Measurements from ENCODE around the gene SERINC3. TPM values are rescaled to one million over a fixed set of nuclear protein-coding genes. Genes with fewer than 3 reads are reported as not detected.

Gene SERINC3
- polyA plus RNA-seq, 1 of the 3 experiments (the other 2 are of a cell fraction) = 105 TPM

- peak; percentile 97 for DNase-seq
- Histone ChIP-seq H3K27ac (ENCODE audit: low read depth in 2 of 2, low read length in 1 of 2) (peak within 1 kb of the TSS; percentile 72 to 89), H3K4me1 (ENCODE audit: control insufficient read depth in 1 of 2, insufficient read depth in 2 of 2, low read depth in 1 of 2, low read length in 1 of 2) (peaks cover 0 to 16% of the 10 kb centered on the region in 2 experiments; a peak in 2 of 4 replicates), H3K27me3 (ENCODE audit: insufficient read depth) (no peaks in the 10 kb centered on the region), H3K4me2 (peak within 1 kb of the TSS; percentile 85), H3K36me3 (replicated peaks in 1 of 2; ENCODE audit: control insufficient read depth in 1 of 2, insufficient read depth in 2 of 2, low read length in 1 of 2) (peaks cover 0 to 10% of the 10 kb centered on the region in 2 experiments), H3F3A (replicated peaks; ENCODE audit: insufficient read depth) (peaks cover 6% of the 10 kb centered on the region), H3K4me3 (ENCODE audit: low read depth in 2 of 2, low read length in 1 of 2) (peak within 1 kb of the TSS; percentile 81 to 82), H3K9ac (peak within 1 kb of the TSS; percentile 85), H4K20me1 (ENCODE audit: insufficient read depth) (no peaks in the 10 kb centered on the region), H3K9me3 (no peaks in the 10 kb centered on the region), H3K9me2 (no peaks in the 10 kb centered on the region), H3K79me2 (ENCODE audit: insufficient read depth) (peaks cover 29% of the 10 kb centered on the region; the same call in 1 of the 2 replicates), H2AFZ (ENCODE audit: low read depth) (peak within 1 kb of the TSS; percentile 93)
- POLR2A ChIA-PET = interaction anchor here (0.6 to 1.1 kb wide), 4 partner anchors 10 to 237 kb away, joined by 3 to 9 read pairs (median 5); partner anchors contain the start of gene SERINC3
- CTCF ChIA-PET = interaction anchor here (0.6 to 2.3 kb wide), 13 partner anchors 17 to 286 kb away, joined by 3 to 13 read pairs (median 4); partner anchors contain the start of gene SERINC3
- under 1% methylated on average over 41 of the region's 55 CpGs for WGBS (ENCODE audit: low lambda C conversion rate)
- TF ChIP-seq JUND (IDR thresholded peaks at IDR 0.05) = no peak
- TF ChIP-seq CHD2 (IDR thresholded peaks at IDR 0.05; ENCODE audit: low read length, partially characterized antibody) = peak; percentile 28
- peak; percentile 76 for TF ChIP-seq MXI1 (IDR thresholded peaks at IDR 0.05; ENCODE audit: low read depth, low read length)
- TF ChIP-seq, protein P1, sequence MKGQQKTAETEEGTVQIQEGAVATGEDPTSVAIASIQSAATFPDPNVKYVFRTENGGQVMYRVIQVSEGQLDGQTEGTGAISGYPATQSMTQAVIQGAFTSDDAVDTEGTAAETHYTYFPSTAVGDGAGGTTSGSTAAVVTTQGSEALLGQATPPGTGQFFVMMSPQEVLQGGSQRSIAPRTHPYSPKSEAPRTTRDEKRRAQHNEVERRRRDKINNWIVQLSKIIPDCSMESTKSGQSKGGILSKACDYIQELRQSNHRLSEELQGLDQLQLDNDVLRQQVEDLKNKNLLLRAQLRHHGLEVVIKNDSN (IDR thresholded peaks at IDR 0.05; ENCODE audit: borderline replicate concordance, low read depth) = no peak
- TF ChIP-seq MAX (IDR thresholded peaks at IDR 0.05; ENCODE audit: low read depth) = peak; percentile 83; the same call in 1 of the 2 replicates
- TF ChIP-seq YY1 (IDR thresholded peaks at IDR 0.05; ENCODE audit: low read depth) = no peak
- no peak for TF ChIP-seq FOXM1 (IDR thresholded peaks at IDR 0.05; ENCODE audit: low read depth)
- TF ChIP-seq, protein P2, sequence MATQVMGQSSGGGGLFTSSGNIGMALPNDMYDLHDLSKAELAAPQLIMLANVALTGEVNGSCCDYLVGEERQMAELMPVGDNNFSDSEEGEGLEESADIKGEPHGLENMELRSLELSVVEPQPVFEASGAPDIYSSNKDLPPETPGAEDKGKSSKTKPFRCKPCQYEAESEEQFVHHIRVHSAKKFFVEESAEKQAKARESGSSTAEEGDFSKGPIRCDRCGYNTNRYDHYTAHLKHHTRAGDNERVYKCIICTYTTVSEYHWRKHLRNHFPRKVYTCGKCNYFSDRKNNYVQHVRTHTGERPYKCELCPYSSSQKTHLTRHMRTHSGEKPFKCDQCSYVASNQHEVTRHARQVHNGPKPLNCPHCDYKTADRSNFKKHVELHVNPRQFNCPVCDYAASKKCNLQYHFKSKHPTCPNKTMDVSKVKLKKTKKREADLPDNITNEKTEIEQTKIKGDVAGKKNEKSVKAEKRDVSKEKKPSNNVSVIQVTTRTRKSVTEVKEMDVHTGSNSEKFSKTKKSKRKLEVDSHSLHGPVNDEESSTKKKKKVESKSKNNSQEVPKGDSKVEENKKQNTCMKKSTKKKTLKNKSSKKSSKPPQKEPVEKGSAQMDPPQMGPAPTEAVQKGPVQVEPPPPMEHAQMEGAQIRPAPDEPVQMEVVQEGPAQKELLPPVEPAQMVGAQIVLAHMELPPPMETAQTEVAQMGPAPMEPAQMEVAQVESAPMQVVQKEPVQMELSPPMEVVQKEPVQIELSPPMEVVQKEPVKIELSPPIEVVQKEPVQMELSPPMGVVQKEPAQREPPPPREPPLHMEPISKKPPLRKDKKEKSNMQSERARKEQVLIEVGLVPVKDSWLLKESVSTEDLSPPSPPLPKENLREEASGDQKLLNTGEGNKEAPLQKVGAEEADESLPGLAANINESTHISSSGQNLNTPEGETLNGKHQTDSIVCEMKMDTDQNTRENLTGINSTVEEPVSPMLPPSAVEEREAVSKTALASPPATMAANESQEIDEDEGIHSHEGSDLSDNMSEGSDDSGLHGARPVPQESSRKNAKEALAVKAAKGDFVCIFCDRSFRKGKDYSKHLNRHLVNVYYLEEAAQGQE (IDR thresholded peaks at IDR 0.05; ENCODE audit: low read depth, low read length) = no peak
- peak; percentile 16; the same call in 1 of the 2 replicates for TF ChIP-seq SMC3 (IDR thresholded peaks at IDR 0.05; ENCODE audit: low read depth, low read length)
- peak; percentile 64; the same call in 1 of the 2 replicates for TF ChIP-seq ELF1 (IDR thresholded peaks at IDR 0.05)
- peak; percentile 82 for TF ChIP-seq TAF1 (IDR thresholded peaks at IDR 0.05; ENCODE audit: borderline replicate concordance, low read depth, low read length)
- peak; percentile 76 for TF ChIP-seq GABPA (IDR thresholded peaks at IDR 0.05; ENCODE audit: low read depth)
- peak; percentile 66 for TF ChIP-seq NRF1 (IDR thresholded peaks at IDR 0.05; ENCODE audit: low read depth, low read length)
- no peak for TF ChIP-seq RXRA (IDR thresholded peaks at IDR 0.05; ENCODE audit: borderline replicate concordance, low read depth)
- peak; percentile 96 for TF ChIP-seq POLR2AphosphoS5 (IDR thresholded peaks at IDR 0.05; ENCODE audit: low read depth, low read length)
- TF ChIP-seq TEAD4 (IDR thresholded peaks at IDR 0.05; ENCODE audit: borderline replicate concordance, insufficient read depth) = no peak
- TF ChIP-seq, protein P3, sequence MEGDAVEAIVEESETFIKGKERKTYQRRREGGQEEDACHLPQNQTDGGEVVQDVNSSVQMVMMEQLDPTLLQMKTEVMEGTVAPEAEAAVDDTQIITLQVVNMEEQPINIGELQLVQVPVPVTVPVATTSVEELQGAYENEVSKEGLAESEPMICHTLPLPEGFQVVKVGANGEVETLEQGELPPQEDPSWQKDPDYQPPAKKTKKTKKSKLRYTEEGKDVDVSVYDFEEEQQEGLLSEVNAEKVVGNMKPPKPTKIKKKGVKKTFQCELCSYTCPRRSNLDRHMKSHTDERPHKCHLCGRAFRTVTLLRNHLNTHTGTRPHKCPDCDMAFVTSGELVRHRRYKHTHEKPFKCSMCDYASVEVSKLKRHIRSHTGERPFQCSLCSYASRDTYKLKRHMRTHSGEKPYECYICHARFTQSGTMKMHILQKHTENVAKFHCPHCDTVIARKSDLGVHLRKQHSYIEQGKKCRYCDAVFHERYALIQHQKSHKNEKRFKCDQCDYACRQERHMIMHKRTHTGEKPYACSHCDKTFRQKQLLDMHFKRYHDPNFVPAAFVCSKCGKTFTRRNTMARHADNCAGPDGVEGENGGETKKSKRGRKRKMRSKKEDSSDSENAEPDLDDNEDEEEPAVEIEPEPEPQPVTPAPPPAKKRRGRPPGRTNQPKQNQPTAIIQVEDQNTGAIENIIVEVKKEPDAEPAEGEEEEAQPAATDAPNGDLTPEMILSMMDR (IDR thresholded peaks at IDR 0.05) = peak; percentile 36
- TF ChIP-seq PBX3 (IDR thresholded peaks at IDR 0.05) = peak; percentile 6; the same call in 1 of the 2 replicates
- no peak for TF ChIP-seq ZBTB33 (IDR thresholded peaks at IDR 0.05; ENCODE audit: borderline replicate concordance, low read depth)
- 0 out of 2 replicates have a peak, but pooled peaks have one; percentile 16 for TF ChIP-seq RAD21 (IDR thresholded peaks at IDR 0.05; ENCODE audit: low read length)
- no peak for TF ChIP-seq EZH2phosphoT487 (IDR thresholded peaks at IDR 0.05; ENCODE audit: borderline replicate concordance, low read depth)
Observed at GRCh38 chr20:44475694-44476560, 45.9 kb downstream of the SERINC3 start, which contains the start of gene TTPAL. TSS of gene TTPAL (plus strand) at chr20:44475874. CDS start at chr20:44480000, 4,126 bp downstream.

Data from SK-N-SH (cell line).